Measurements from ENCODE around the gene TCEAL9.
"Not testable (repeated sequence)": the region's sequence is repeated elsewhere in the genome, so short reads cannot be mapped to it uniquely, and the experiment has no call there.

The TCEAL9 gene

GRCh38 chrX:103360092-103360491, 3.8 kb downstream of the TCEAL9 start:
- H3K4me1 Mint-ChIP-seq: peaks cover 9% of the 10 kb centered on the region
- H3K27ac Mint-ChIP-seq: no peak overlapping the region
- DNase-seq: no peak
- no peak overlapping the region for H3K4me3 Mint-ChIP-seq
- peaks cover 22% of the 10 kb centered on the region for H3K27me3 Mint-ChIP-seq
- CTCF ChIA-PET: no interaction called here
- H3K9me3 Mint-ChIP-seq: no peaks in the 10 kb centered on the region
- no peaks in the 10 kb centered on the region for H3K36me3 Mint-ChIP-seq

- CTCF ChIA-PET: no interaction called here
- Mint-ChIP-seq H3K4me3 (no peak overlapping the region), H3K36me3 (no peaks in the 10 kb centered on the region), H3K9me3 (no peaks in the 10 kb centered on the region), H3K4me1 (peaks cover 9% of the 10 kb centered on the region), H3K27me3 (peaks cover 18% of the 10 kb centered on the region), H3K27ac (no peak overlapping the region)
- DNase-seq: no peak
Observed at GRCh38 chrX:103360916-103361315, 4.6 kb downstream of the TCEAL9 start.

GRCh38 chrX:103361798-103362197, 5.5 kb downstream of the TCEAL9 start:
- Mint-ChIP-seq H3K9me3 (no peaks in the 10 kb centered on the region), H3K4me1 (peaks cover 2% of the 10 kb centered on the region), H3K36me3 (no peaks in the 10 kb centered on the region), H3K4me3 (no peak overlapping the region), H3K27ac (no peak overlapping the region), H3K27me3 (peaks cover 9% of the 10 kb centered on the region)
- CTCF ChIA-PET: no interaction called here
- DNase-seq: no peak

- Mint-ChIP-seq H3K36me3 (peaks cover 2% of the 10 kb centered on the region), H3K27ac (no peak overlapping the region), H3K4me3 (no peak overlapping the region), H3K4me1 (no peaks in the 10 kb centered on the region), H3K9me3 (no peaks in the 10 kb centered on the region), H3K27me3 (peaks cover 3% of the 10 kb centered on the region)
- CTCF ChIA-PET: no interaction called here
- DNase-seq: no peak
Observed at GRCh38 chrX:103362474-103362873, 6.2 kb downstream of the TCEAL9 start.

- CTCF ChIA-PET: no interaction called here
- H3K4me3 Mint-ChIP-seq: no peak overlapping the region
- H3K27me3 Mint-ChIP-seq: no peaks in the 10 kb centered on the region
- H3K27ac Mint-ChIP-seq: no peak overlapping the region
- no peaks in the 10 kb centered on the region for H3K9me3 Mint-ChIP-seq
- H3K36me3 Mint-ChIP-seq: peaks cover 2% of the 10 kb centered on the region
- DNase-seq: no peak
- no peaks in the 10 kb centered on the region for H3K4me1 Mint-ChIP-seq
Observed at GRCh38 chrX:103363046-103363445, 6.7 kb downstream of the TCEAL9 start.

GRCh38 chrX:103367502-103367901, 11.2 kb downstream of the TCEAL9 start:
- Mint-ChIP-seq H3K27ac (no peak overlapping the region), H3K27me3 (no peaks in the 10 kb centered on the region), H3K9me3 (no peaks in the 10 kb centered on the region), H3K4me1 (no peaks in the 10 kb centered on the region), H3K4me3 (no peak overlapping the region), H3K36me3 (peaks cover 2% of the 10 kb centered on the region)
- DNase-seq: no peak
- CTCF ChIA-PET: no interaction called here

GRCh38 chrX:103369479-103369878, 13.2 kb downstream of the TCEAL9 start:
- Mint-ChIP-seq H3K4me3 (no peak overlapping the region), H3K9me3 (no peaks in the 10 kb centered on the region), H3K27me3 (no peaks in the 10 kb centered on the region), H3K36me3 (peaks cover 2% of the 10 kb centered on the region), H3K27ac (no peak overlapping the region), H3K4me1 (no peaks in the 10 kb centered on the region)
- DNase-seq: no peak
- CTCF ChIA-PET: no interaction called here

GRCh38 chrX:103372886-103373285, 16.6 kb downstream of the TCEAL9 start:
- CTCF ChIA-PET: no interaction called here
- H3K27me3 Mint-ChIP-seq: no peaks in the 10 kb centered on the region
- H3K4me3 Mint-ChIP-seq: no peak overlapping the region
- no peak overlapping the region for H3K27ac Mint-ChIP-seq
- peaks cover 11% of the 10 kb centered on the region for H3K4me1 Mint-ChIP-seq
- no peaks in the 10 kb centered on the region for H3K9me3 Mint-ChIP-seq
- DNase-seq: no peak
- H3K36me3 Mint-ChIP-seq: no peaks in the 10 kb centered on the region

- H3K4me3 Mint-ChIP-seq: no peak overlapping the region
- no peaks in the 10 kb centered on the region for H3K36me3 Mint-ChIP-seq
- H3K9me3 Mint-ChIP-seq: no peaks in the 10 kb centered on the region
- H3K4me1 Mint-ChIP-seq: peaks cover 11% of the 10 kb centered on the region
- H3K27me3 Mint-ChIP-seq: no peaks in the 10 kb centered on the region
- H3K27ac Mint-ChIP-seq: no peak overlapping the region
- CTCF ChIA-PET: no interaction called here
- no peak for DNase-seq
Observed at GRCh38 chrX:103373581-103373980, 17.3 kb downstream of the TCEAL9 start.

- Mint-ChIP-seq H3K36me3 (no peaks in the 10 kb centered on the region), H3K4me1 (peaks cover 11% of the 10 kb centered on the region)
- peak; percentile 55 for DNase-seq
Observed at GRCh38 chrX:103376118-103376978, 20.0 kb downstream of the TCEAL9 start, which contains the start of gene BEX3. BEX3 (plus strand) TSS chrX:103376538; CDS start chrX:103377522, 984 bp downstream.

GRCh38 chrX:103376979-103377324, 20.6 kb downstream of the TCEAL9 start:
- CTCF ChIA-PET: no interaction called here
- Mint-ChIP-seq H3K27ac (no peak overlapping the region), H3K4me3 (peak overlapping the region; percentile 77), H3K4me1 (peaks cover 11% of the 10 kb centered on the region), H3K27me3 (no peaks in the 10 kb centered on the region), H3K9me3 (no peaks in the 10 kb centered on the region), H3K36me3 (no peaks in the 10 kb centered on the region)
- DNase-seq: peak; percentile 23

More at GRCh38 chrX:103376118-103376978, 20.0 kb downstream of the TCEAL9 start, which contains the start of gene BEX3:
- CTCF ChIA-PET: no interaction called here
- Mint-ChIP-seq H3K4me3 (peak within 1 kb of the TSS; percentile 77), H3K9me3 (no peaks in the 10 kb centered on the region), H3K27me3 (no peaks in the 10 kb centered on the region), H3K27ac (peak within 1 kb of the TSS; percentile 52)

GRCh38 chrX:103378990-103379389, 22.7 kb downstream of the TCEAL9 start:
- Mint-ChIP-seq H3K27me3 (no peaks in the 10 kb centered on the region), H3K4me3 (no peak overlapping the region), H3K27ac (no peak overlapping the region), H3K36me3 (no peaks in the 10 kb centered on the region), H3K9me3 (no peaks in the 10 kb centered on the region), H3K4me1 (peaks cover 11% of the 10 kb centered on the region)
- no peak for DNase-seq
- CTCF ChIA-PET: no interaction called here

- Mint-ChIP-seq H3K27ac (no peak overlapping the region), H3K4me3 (no peak overlapping the region), H3K4me1 (no peaks in the 10 kb centered on the region), H3K36me3 (no peaks in the 10 kb centered on the region), H3K27me3 (no peaks in the 10 kb centered on the region), H3K9me3 (no peaks in the 10 kb centered on the region)
- CTCF ChIA-PET: no interaction called here
- no peak for DNase-seq
Observed at GRCh38 chrX:103382877-103383276, 26.6 kb downstream of the TCEAL9 start.

- no peak for DNase-seq
- CTCF ChIA-PET: no interaction called here
- no peaks in the 10 kb centered on the region for H3K4me1 Mint-ChIP-seq
- no peaks in the 10 kb centered on the region for H3K36me3 Mint-ChIP-seq
- no peaks in the 10 kb centered on the region for H3K9me3 Mint-ChIP-seq
- H3K27ac Mint-ChIP-seq: no peak overlapping the region
- H3K4me3 Mint-ChIP-seq: no peak overlapping the region
- no peaks in the 10 kb centered on the region for H3K27me3 Mint-ChIP-seq
Observed at GRCh38 chrX:103384672-103385071, 28.4 kb downstream of the TCEAL9 start.

GRCh38 chrX:103385283-103385830, 29.1 kb downstream of the TCEAL9 start:
- H3K27me3 Mint-ChIP-seq, H3K4me3 Mint-ChIP-seq, H3K36me3 Mint-ChIP-seq, H3K9me3 Mint-ChIP-seq, H3K4me1 Mint-ChIP-seq, DNase-seq, H3K27ac Mint-ChIP-seq, CTCF ChIA-PET: not testable (repeated sequence)
